Upper lobe of left lung (tissue), 6 donors: ENCODE measurements around the gene PPP1R9B. TPM values are rescaled to one million over a fixed set of nuclear protein-coding genes. Genes with fewer than 3 reads are reported as not detected.
A peak's percentile ranks its signal among the peaks of the same experiment; 100 is the strongest.

Experiments
- ATAC-seq, 2 donors: fragments of 200-7000 bp; cut with Tn5 transposase; one replicate each; pipeline ENCODE4 v1.9.1; 2022; ENCODE audit warnings: mild to moderate bottlenecking in 2 of 2, moderate library complexity in 2 of 2; ENCODE audit not compliant: low FRiP score in 2 of 2
- DNase-seq, 2 donors: peaks; one replicate each; pipeline ENCODE4 v3.0.0-alpha.2; 2019 to 2020
- H3K27ac ChIP-seq, 4 donors: fragments of 200-600 bp; sonication (generic); one replicate each; pipeline ENCODE4 v1.5.1; 2016 to 2019
- H3K27me3 ChIP-seq, 4 donors: fragments of 200-600 bp; sonication (generic); one replicate each; pipeline ENCODE4 v1.5.1; 2017 to 2019
- H3K36me3 ChIP-seq, 4 donors: fragments of 200-600 bp; sonication (generic); one replicate each; pipeline ENCODE4 v1.5.1; 2016 to 2019
- H3K4me1 ChIP-seq, 4 donors: fragments of 200-600 bp; sonication (generic); one replicate each; pipeline ENCODE4 v1.5.1; 2018 to 2019
- H3K4me3 ChIP-seq, 4 donors: fragments of 200-600 bp; sonication (generic); one replicate each; pipeline ENCODE4 v1.5.1; 2017 to 2019; ENCODE audit warnings: mild to moderate bottlenecking in 2 of 4, moderate library complexity in 1 of 4
- H3K9me3 ChIP-seq, 4 donors: fragments of 200-600 bp; sonication (generic); one replicate each; pipeline ENCODE4 v1.5.1; 2018 to 2019
- CTCF ChIP-seq, 6 experiments: fragments of 450-650 bp in 4 of 6; fragments of 200-600 bp in 2 of 6; sonication (generic) in 2 of 6; IDR thresholded peaks; one replicate each; pipeline ENCODE4 v1.5.1; 2016 to 2019; ENCODE audit warnings: antibody characterized with exemption in 6 of 6
- EP300 ChIP-seq, 4 donors: sonication (generic); formaldehyde crosslinking; IDR thresholded peaks; one replicate each; pipeline ENCODE4 v1.5.1; 2017; ENCODE audit warnings: antibody characterized with exemption in 4 of 4, control low read depth in 2 of 4
- POLR2A ChIP-seq, 4 donors: fragments of 450-650 bp; IDR thresholded peaks; one replicate each; pipeline ENCODE4 v1.5.1; 2016 to 2017; ENCODE audit warnings: antibody characterized with exemption in 4 of 4, mild to moderate bottlenecking in 2 of 4
- POLR2AphosphoS5 ChIP-seq, 2 donors: sonication (generic); formaldehyde crosslinking; IDR thresholded peaks; one replicate each; pipeline ENCODE4 v1.5.1; 2017; ENCODE audit warnings: antibody characterized with exemption in 2 of 2
- WGBS, 2 donors: methylation state at CpG; one replicate each; pipeline ENCODE4 v1.1.5; 2017 to 2018; 5-methylcytosine and 5-hydroxymethylcytosine counted together
- total RNA-seq, 6 donors: library from RNA; depleted of rRNA in 4 of 6; stranded (reverse); fragments of >200 nt in 4 of 6; gene quantifications; one replicate each; pipeline versions ENCODE4 v1.1.0 to v1.2.1, GENCODE V29; 2016 to 2021
- donor health status: DM: no; HTN: no; CAD: no; lungs with moderate emphysema.
- donor health status: DM: no; HTN: yes; CAD: no; lungs with severe emphysema.

Gene PPP1R9B
- total RNA-seq, 6 donors from 2014 or later = 37.5 to 121 (median 74.7) TPM

DNA sequence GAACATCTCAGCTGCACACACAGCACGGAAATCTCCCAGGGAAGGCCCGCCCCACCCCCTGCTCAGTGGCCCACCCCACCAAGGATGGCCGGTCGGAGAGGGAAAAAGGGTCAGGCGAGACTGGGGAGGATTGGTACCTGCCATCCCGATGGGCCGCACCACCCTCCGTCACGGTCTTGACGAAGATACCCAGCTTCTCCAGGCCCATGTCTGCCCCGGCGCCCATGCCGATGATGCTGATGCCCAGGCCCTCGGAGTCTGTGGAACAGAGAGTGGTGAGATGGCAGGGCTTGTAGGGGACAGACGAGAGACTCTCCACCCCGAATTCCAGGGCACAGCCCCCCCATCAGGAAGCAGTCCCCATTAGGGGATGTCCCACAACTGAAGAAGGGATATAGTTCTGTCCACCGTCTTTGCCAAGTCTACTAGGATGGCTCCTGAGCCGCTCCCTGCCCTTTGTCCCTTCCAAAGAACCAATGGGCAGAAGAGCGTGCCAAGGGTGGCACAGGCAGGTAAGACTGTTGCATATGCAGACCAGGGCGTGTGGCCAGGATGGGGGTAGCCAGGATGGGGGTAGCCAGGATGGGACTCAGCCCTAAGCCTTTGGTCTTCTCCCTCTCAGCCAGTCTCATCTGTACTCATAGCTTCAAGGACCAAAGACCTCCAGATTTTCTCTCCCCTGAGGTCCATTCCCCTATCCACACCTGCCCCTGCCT, 6.9 kb downstream of the PPP1R9B start:
- DNase-seq (no peak), ATAC-seq (no peak)
- no peak for TF ChIP-seq POLR2A (IDR thresholded peaks at IDR 0.05)
- TF ChIP-seq POLR2AphosphoS5 (IDR thresholded peaks at IDR 0.05) = no peak
- no peak for TF ChIP-seq CTCF (IDR thresholded peaks at IDR 0.05)
- TF ChIP-seq EP300 (IDR thresholded peaks at IDR 0.05) = no peak
- WGBS, 2 donors = 93 to 97% methylated on average over 14 to 20 of the region's 20 CpGs
- no peaks in the 10 kb centered on the region for H3K9me3 ChIP-seq
- peaks cover 70 to 93% (median 75%) of the 10 kb centered on the region in 4 donors for H3K4me1 ChIP-seq
- peaks cover 23 to 67% (median 57%) of the 10 kb centered on the region in 4 donors for H3K36me3 ChIP-seq
- no peaks in the 10 kb centered on the region for H3K27me3 ChIP-seq
- peak overlapping the region in 1 of 4 donors; percentile 97 for H3K27ac ChIP-seq
- no peak overlapping the region for H3K4me3 ChIP-seq

DNA sequence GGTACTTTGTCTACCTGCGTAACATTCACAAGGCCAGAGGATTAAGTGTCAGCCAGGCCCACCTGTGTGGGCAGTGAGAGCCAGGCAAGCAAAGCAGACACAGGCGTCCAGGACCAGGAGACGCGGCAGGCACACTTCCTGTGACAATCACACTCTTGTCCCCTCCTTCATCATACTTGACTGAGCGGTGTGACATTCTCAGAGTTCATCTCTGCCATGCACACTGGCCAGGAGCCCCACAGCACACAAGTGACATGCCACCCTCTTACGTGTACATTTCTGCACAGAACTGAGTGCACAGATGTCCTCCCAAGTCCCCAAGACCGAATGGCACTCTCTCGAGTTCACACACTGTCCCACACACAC, 8.7 kb downstream of the PPP1R9B start:
- WGBS, 2 donors = 53 to 54% methylated on average over 8 of the region's 8 CpGs
- H3K27ac ChIP-seq = peak overlapping the region in 3 of 4 donors; percentile 28 to 79 (median 62)
- H3K27me3 ChIP-seq = no peaks in the 10 kb centered on the region
- DNase-seq = no peak
- TF ChIP-seq POLR2AphosphoS5 (IDR thresholded peaks at IDR 0.05) (no peak), CTCF (IDR thresholded peaks at IDR 0.05) (no peak), EP300 (IDR thresholded peaks at IDR 0.05) (no peak), POLR2A (IDR thresholded peaks at IDR 0.05) (no peak)
- H3K9me3 ChIP-seq = no peaks in the 10 kb centered on the region
- ATAC-seq = no peak
- H3K4me1 ChIP-seq = peaks cover 51 to 74% (median 58%) of the 10 kb centered on the region in 4 donors
- no peak overlapping the region for H3K4me3 ChIP-seq
- peaks cover 23 to 86% (median 76%) of the 10 kb centered on the region in 4 donors for H3K36me3 ChIP-seq

- DNase-seq (no peak), ATAC-seq (no peak)
- Histone ChIP-seq H3K36me3 (peaks cover 23 to 91% (median 81%) of the 10 kb centered on the region in 4 donors), H3K9me3 (no peaks in the 10 kb centered on the region), H3K27me3 (no peaks in the 10 kb centered on the region), H3K4me1 (peaks cover 46 to 69% (median 52%) of the 10 kb centered on the region in 4 donors), H3K4me3 (no peak overlapping the region), H3K27ac (peak overlapping the region in 3 of 4 donors; percentile 62 to 79 (median 73))
- WGBS, 2 donors = 81 to 83% methylated on average over 14 to 16 of the region's 16 CpGs
- TF ChIP-seq CTCF (IDR thresholded peaks at IDR 0.05) (no peak), EP300 (IDR thresholded peaks at IDR 0.05) (no peak)
Measured at GRCh38 chr17:50141026-50141744, 9.3 kb downstream of the PPP1R9B start.

GRCh38 chr17:50139950-50140885, 10.3 kb downstream of the PPP1R9B start:
- peak overlapping the region in 1 of 4 donors; percentile 12 for H3K4me3 ChIP-seq
- 21 to 25% methylated on average over 19 of the region's 19 CpGs for WGBS, 2 donors
- peak overlapping the region in 3 of 4 donors; percentile 62 to 79 (median 73) for H3K27ac ChIP-seq
- DNase-seq (peak; percentile 87 to 88), ATAC-seq (peak; percentile 84 to 93)
- H3K27me3 ChIP-seq = no peaks in the 10 kb centered on the region
- H3K36me3 ChIP-seq = peaks cover 25 to 98% (median 89%) of the 10 kb centered on the region in 4 donors
- H3K4me1 ChIP-seq = peaks cover 36 to 59% (median 43%) of the 10 kb centered on the region in 4 donors
- no peaks in the 10 kb centered on the region for H3K9me3 ChIP-seq
- peak in 1 of 4 donors; percentile 43 for TF ChIP-seq EP300 (IDR thresholded peaks at IDR 0.05)
- peak; percentile 18 to 48 for TF ChIP-seq POLR2AphosphoS5 (IDR thresholded peaks at IDR 0.05)
- TF ChIP-seq CTCF (IDR thresholded peaks at IDR 0.05) = peak; percentile 91 to 96 (median 95)
- TF ChIP-seq POLR2A (IDR thresholded peaks at IDR 0.05) = no peak
